Stimulated activated CD8-positive, alpha-beta memory T cell treated with anti-CD3 and anti-CD28 coated beads, Interleukin-4, amount 100 ng/mL, for 4 hours (primary cell): ENCODE measurements around the gene POLQ.
A peak's percentile ranks its signal among the peaks of the same experiment; 100 is the strongest.
"Not testable (repeated sequence)": the region's sequence is repeated elsewhere in the genome, so short reads cannot be mapped to it uniquely, and the experiment has no call there.

Source experiments
- DNase-seq, 2 donors: peaks; one replicate each; pipeline ENCODE4 v3.0.0-alpha.2; 2020; ENCODE audit warnings: low read depth in 2 of 2, low spot score in 1 of 2

The POLQ gene

GRCh38 chr3:121545574-121546455 lies at the start of gene POLQ:
Gene POLQ, minus strand, starts transcription at chr3:121545988. Its CDS starts 111 bp downstream, at chr3:121545877.
- DNase-seq: peak; percentile 67 to 73

GRCh38 chr3:121594850-121595249 lies 49.1 kb upstream of the POLQ start:
- DNase-seq: no peak

- DNase-seq: not testable (repeated sequence)
Observed at GRCh38 chr3:121593806-121594205, 48.0 kb upstream of the POLQ start.

GRCh38 chr3:121592856-121593702 lies 47.3 kb upstream of the POLQ start, which contains the start of gene FBXO40:
Gene FBXO40, plus strand, starts transcription at chr3:121593379. Its CDS starts 27,197 bp downstream, at chr3:121620576.
- no peak for DNase-seq

- DNase-seq: no peak
Observed at GRCh38 chr3:121584418-121584817, 38.6 kb upstream of the POLQ start.

- no peak for DNase-seq
Observed at GRCh38 chr3:121581691-121582090, 35.9 kb upstream of the POLQ start.

- no peak for DNase-seq
Observed at GRCh38 chr3:121574449-121574848, 28.7 kb upstream of the POLQ start.

GRCh38 chr3:121567649-121568048 lies 21.9 kb upstream of the POLQ start, which contains the start of gene ARGFX:
Gene ARGFX, plus strand, starts transcription at chr3:121567949. Its CDS starts 2,765 bp downstream, at chr3:121570714.
- DNase-seq: no peak

- DNase-seq: no peak
Observed at GRCh38 chr3:121566773-121567172, 21.0 kb upstream of the POLQ start.

- DNase-seq: no peak
Observed at GRCh38 chr3:121562148-121562547, 16.4 kb upstream of the POLQ start.

GRCh38 chr3:121557426-121557934 lies 11.7 kb upstream of the POLQ start:
- no peak for DNase-seq

GRCh38 chr3:121552797-121553196 lies 7.0 kb upstream of the POLQ start:
- no peak for DNase-seq

GRCh38 chr3:121552379-121552778 lies 6.6 kb upstream of the POLQ start:
- DNase-seq: no peak

- no peak for DNase-seq
Observed at GRCh38 chr3:121545049-121545573, 677 bp downstream of the POLQ start.

GRCh38 chr3:121542924-121543323 lies 2.9 kb downstream of the POLQ start:
- DNase-seq: no peak

GRCh38 chr3:121531269-121531668 lies 14.5 kb downstream of the POLQ start:
- DNase-seq: no peak

GRCh38 chr3:121529308-121529707 lies 16.5 kb downstream of the POLQ start:
- DNase-seq: no peak

GRCh38 chr3:121520510-121520909 lies 25.3 kb downstream of the POLQ start:
- no peak for DNase-seq

GRCh38 chr3:121517953-121518655 lies 27.7 kb downstream of the POLQ start:
- DNase-seq: no peak

GRCh38 chr3:121515862-121516261 lies 29.9 kb downstream of the POLQ start:
- DNase-seq: no peak

- DNase-seq: no peak
Observed at GRCh38 chr3:121515313-121515712, 30.5 kb downstream of the POLQ start.
